Measurements from ENCODE around the gene PKNOX1.

DNA sequence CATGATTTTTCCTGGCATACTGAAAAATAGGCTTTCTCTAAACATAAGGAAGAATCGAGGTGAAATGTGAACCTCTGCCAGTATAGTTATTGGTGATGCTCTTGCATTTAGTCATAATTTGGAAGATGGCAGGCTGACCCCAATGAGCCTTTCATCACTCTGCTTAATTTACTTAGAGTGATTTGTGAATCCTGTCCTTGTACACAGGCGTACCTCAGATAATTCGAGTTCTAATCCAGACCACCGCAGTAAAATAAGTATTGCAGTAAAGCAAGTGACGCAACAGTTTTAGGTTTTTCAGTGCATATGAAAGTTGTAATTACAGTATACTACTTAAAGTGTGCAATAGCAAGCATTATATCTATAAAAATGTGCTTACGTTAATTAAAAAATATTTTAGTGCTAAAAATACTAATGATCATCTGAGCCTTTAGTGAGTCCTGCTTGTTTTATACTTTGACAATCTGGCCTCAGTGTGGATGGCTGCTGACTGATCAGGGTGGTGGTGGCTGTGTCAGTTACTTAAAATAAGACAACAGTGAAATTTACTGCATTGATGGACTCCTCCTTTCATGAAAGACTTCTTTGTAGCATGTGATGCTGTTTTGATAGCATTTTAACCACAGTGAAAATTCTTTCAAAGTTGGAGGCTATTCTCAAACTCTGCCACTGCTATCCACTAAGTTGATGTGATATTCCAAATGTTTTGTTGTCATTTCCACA lies 1.7 kb downstream of the PKNOX1 start:
- no peak for TF ChIP-seq CTCF (IDR thresholded peaks at IDR 0.05; ENCODE audit: low read depth, low read length)
- no peak for TF ChIP-seq POLR2A (IDR thresholded peaks at IDR 0.05; ENCODE audit: extremely low read depth, insufficient read length)
- no peak for TF ChIP-seq MYC (IDR thresholded peaks at IDR 0.05; ENCODE audit: low read depth, low read length)

Measured in NB4 (cell line).